ENCODE measurements around the gene KIRREL3. TPM values are rescaled to one million over a fixed set of nuclear protein-coding genes. Genes with fewer than 3 reads are reported as not detected.

KIRREL3 gene
- total and polyA plus RNA-seq, 2 donors (not counting 3 experiments of a cell fraction or from before 2014, with no cell fraction given) = not detected

- DNase-seq (ENCODE audit: low read depth, low spot score) = no peak
- Histone ChIP-seq H3K9me1 (replicated peaks; ENCODE audit: control insufficient read depth, extremely low read depth, insufficient read depth, low read length) (no peaks in the 10 kb centered on the region), H3K9ac (replicated peaks; ENCODE audit: extremely low read depth, insufficient read depth, low read length) (no peak overlapping the region), H3K27me3 (ENCODE audit: control insufficient read depth in 2 of 2, insufficient read depth in 2 of 2, low read length in 2 of 2) (no peaks in the 10 kb centered on the region), H3K4me2 (ENCODE audit: insufficient read depth, low read length) (no peak overlapping the region), H4K20me1 (replicated peaks; ENCODE audit: control insufficient read depth, extremely low read depth, insufficient read depth, low read length) (no peaks in the 10 kb centered on the region), H3K36me3 (ENCODE audit: control insufficient read depth in 2 of 2, extremely low read depth in 1 of 2, insufficient read depth in 2 of 2, low read length in 2 of 2) (no peaks in the 10 kb centered on the region), H3K27ac (ENCODE audit: insufficient read depth, low read depth, low read length) (no peak overlapping the region), H3K79me2 (ENCODE audit: control insufficient read depth, insufficient read depth, low read length) (no peaks in the 10 kb centered on the region), H3K4me1 (ENCODE audit: control insufficient read depth, extremely low read depth, insufficient read depth, low read length) (no peaks in the 10 kb centered on the region), H3K4me3 (replicated peaks in 1 of 3; ENCODE audit: insufficient read depth in 1 of 3, low read depth in 1 of 3, low read length in 3 of 3) (no peak overlapping the region), H3K9me3 (replicated peaks; ENCODE audit: control insufficient read depth, insufficient read depth, low read length) (no peaks in the 10 kb centered on the region), H2AFZ (ENCODE audit: low read depth, low read length) (no peak overlapping the region)
- dilution Hi-C loops (cut with MboI; ENCODE audit: extremely low pct_ligation_motif_present, low sequenced_read_pairs) = no loop called here
- FAIRE-seq = no peak
- intact Hi-C loops (cut with micrococcal nuclease) = no loop called here
- ChIA-PET POLR2A (interaction anchor here (0.6 kb wide), 1 partner anchor 1094 kb away, joined by 3 read pairs; no protein-coding TSS in a partner anchor), CTCF (no interaction called here)
- TF ChIP-seq POLR2AphosphoS5 (IDR thresholded peaks at IDR 0.05; ENCODE audit: insufficient read depth, low read depth, low read length) (no peak), MAX (IDR thresholded peaks at IDR 0.05; ENCODE audit: insufficient read depth, insufficient read length) (no peak), CTCF (IDR thresholded peaks at IDR 0.05; ENCODE audit: extremely low read depth in 1 of 2, insufficient read depth in 1 of 2, low read depth in 1 of 2, low read length in 2 of 2) (no peak), EZH2 (IDR thresholded peaks at IDR 0.05; ENCODE audit: borderline replicate concordance, low read depth, low read length, severe bottlenecking) (no peak), MYC (IDR thresholded peaks at IDR 0.05; ENCODE audit: low read depth, low read length) (no peak), POLR2A (IDR thresholded peaks at IDR 0.05; ENCODE audit: low read depth, low read length) (no peak), FOS (IDR thresholded peaks at IDR 0.05; ENCODE audit: borderline replicate concordance, insufficient read depth, low read length) (no peak)
- BruUV-seq (replicated peaks) = no TSS peak
Measured at GRCh38 chr11:126756421-126756820, 244.1 kb downstream of the KIRREL3 start.

Measured in endothelial cell of umbilical vein (primary cell).